NCI-H1048 (cell line): Measurements from ENCODE around the gene TMTC3.
"Not testable (repeated sequence)": the region's sequence is repeated elsewhere in the genome, so short reads cannot be mapped to it uniquely, and the experiment has no call there.

ENCODE experiments used
- DNase-seq: peaks from one replicate; lab custom pipeline; 2025; lab: John Stamatoyannopoulos, UW

TMTC3 gene

GRCh38 chr12:88166179-88166578 is 24.1 kb downstream of the TMTC3 start:
- DNase-seq, result no peak

GRCh38 chr12:88167384-88167783 is 25.3 kb downstream of the TMTC3 start:
- no peak for DNase-seq

DNA sequence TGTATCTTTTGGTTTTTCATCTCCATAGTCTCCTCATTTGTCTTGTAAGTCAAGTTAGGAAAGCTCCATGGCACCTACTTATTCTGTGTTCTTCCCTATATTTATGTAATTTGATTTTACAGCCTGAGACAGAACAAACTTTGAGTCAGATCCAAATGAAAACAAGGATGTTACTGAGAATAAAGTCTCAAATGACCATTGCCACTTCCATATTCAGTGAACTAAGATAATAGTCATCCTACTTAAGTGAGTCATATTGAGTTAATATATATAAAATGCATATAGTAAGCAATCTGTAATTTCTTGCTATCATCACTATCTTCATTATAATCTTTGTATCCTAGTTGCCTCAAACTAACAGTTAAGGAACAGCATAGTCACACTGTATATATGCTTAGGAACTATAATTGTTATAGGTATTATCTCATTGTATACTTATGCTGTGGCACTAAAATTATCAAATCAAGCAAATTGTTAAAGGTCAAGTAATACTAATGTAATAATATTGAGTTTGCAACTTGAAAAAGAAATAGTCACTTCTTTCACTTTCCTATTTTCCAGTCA is 30.8 kb downstream of the TMTC3 start:
- DNase-seq, result no peak

DNA sequence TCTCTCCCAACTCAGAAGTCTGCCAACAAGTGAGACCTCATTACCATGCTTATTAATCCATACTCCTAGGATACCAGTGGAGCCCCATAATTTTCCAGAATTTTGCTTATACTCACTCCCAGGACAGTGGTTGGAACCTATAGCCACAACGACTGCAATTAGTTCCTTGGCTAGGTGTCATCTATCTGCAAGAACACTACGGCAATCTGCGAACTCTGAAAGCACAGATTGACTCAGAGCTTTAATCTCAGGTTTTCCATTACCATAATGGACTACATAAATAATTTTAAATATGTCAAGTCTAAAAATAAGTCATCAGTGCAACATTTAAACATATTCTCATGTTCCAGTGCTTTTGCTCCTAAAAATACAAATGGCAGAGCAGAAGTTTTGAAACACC is 33.4 kb downstream of the TMTC3 start:
- no peak for DNase-seq

- DNase-seq, result no peak
These were observed 37.4 kb downstream of the TMTC3 start for GRCh38 chr12:88179436-88180014.

DNA sequence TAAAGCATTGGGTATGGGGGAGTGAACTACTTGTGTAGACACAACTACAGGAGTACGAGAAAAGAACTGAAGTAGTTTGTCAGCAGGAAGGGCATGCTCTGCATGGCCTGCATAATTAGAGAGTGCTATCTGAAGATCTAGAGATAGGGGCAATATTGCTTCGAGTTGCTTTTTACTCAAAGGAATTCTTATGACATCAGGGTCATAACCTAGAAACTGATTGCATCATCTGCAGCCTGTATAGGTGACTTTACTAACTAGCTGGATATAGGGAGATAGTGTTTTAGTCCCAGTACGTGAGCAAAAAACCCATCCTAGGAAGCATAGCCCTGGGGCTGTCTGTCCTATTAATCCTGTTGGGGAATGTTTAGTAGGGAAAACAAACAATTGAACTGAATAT is 39.8 kb downstream of the TMTC3 start:
- no peak for DNase-seq

- no peak for DNase-seq
These were observed 40.3 kb downstream of the TMTC3 start for GRCh38 chr12:88182416-88182815.

GRCh38 chr12:88184196-88184595 is 42.1 kb downstream of the TMTC3 start:
- DNase-seq, result no peak

GRCh38 chr12:88185279-88185678 is 43.2 kb downstream of the TMTC3 start:
- no peak for DNase-seq

- no peak for DNase-seq
These were observed 43.9 kb downstream of the TMTC3 start for GRCh38 chr12:88185988-88186387.

GRCh38 chr12:88187571-88187970 is 45.5 kb downstream of the TMTC3 start:
- no peak for DNase-seq

GRCh38 chr12:88188180-88188579 is 46.1 kb downstream of the TMTC3 start:
- no peak for DNase-seq

GRCh38 chr12:88192426-88192825 is 50.3 kb downstream of the TMTC3 start:
- DNase-seq, result no peak

DNA sequence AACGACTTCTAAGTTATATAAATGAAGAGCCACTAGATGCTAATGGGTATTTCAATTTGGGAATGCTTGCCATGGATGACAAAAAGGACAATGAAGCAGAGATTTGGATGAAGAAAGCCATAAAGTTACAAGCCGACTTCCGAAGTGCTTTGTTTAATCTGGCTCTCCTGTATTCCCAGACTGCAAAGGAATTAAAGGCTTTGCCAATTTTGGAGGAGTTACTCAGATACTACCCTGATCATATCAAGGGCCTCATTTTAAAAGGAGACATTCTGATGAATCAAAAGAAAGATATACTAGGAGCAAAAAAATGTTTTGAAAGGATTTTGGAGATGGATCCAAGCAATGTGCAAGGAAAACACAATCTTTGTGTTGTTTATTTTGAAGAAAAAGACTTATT is 52.8 kb downstream of the TMTC3 start:
- DNase-seq, result no peak

DNA sequence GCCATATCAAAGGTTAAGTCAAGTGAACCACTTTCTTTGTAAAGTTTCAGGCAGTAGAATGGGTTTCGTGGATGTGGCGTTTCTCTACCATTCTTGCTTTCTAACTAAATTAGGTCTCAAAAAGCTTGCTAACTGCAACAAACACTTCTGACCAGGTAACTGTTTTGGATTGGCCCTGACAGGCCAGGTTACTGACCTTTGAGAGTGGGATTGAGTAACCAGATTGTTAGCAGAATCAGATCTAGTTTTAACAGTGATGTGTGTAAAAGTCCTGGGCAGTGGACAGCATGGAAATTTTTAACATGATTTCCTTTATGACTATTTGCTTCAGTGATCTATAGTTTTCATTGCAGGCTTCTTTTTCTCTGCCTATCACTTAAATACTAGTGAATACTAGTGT is 57.9 kb downstream of the TMTC3 start:
- DNase-seq, result no peak

DNA sequence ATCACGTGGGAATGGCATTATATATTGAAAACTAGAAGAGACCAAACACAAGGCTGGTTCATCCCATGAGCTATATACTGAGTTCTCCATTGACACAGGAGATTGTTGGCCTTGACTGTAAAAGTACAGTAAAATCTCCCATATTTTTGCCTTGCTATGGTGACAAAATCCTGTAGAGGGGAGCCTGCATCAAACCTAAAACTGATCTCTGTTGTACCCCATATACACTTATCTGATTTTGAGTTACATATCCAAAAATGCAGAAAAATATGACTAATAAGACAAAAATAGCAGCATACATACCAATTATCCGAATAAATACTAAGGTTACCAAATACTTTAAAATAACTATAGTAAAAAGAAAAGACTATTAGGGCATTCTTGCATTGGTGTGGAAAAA is 60.4 kb downstream of the TMTC3 start:
- no peak for DNase-seq

GRCh38 chr12:88206601-88207000 is 64.5 kb downstream of the TMTC3 start:
- DNase-seq, result no peak

- DNase-seq, result no peak
These were observed 66.0 kb downstream of the TMTC3 start for GRCh38 chr12:88207921-88208620.

DNA sequence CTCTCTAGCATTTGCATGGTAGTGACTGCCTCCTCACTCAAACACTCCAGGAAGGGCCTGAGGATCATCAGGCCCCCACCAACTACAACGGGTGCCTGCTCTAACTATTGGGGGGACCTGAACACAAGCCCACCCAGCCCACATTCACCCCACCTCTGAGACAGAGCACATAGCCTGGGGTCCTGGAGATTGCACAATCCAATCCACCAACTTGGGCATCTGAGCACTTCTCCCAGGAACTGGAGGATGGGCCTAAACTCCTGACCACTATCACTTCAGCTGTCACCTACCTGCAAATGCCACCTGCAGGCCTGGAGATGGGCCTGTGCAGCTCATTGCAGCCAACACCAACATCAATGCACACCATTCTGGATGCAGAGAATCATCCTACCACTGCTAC is 66.6 kb downstream of the TMTC3 start:
- no peak for DNase-seq

GRCh38 chr12:88210311-88210710 is 68.2 kb downstream of the TMTC3 start:
- not testable (repeated sequence) for DNase-seq

DNA sequence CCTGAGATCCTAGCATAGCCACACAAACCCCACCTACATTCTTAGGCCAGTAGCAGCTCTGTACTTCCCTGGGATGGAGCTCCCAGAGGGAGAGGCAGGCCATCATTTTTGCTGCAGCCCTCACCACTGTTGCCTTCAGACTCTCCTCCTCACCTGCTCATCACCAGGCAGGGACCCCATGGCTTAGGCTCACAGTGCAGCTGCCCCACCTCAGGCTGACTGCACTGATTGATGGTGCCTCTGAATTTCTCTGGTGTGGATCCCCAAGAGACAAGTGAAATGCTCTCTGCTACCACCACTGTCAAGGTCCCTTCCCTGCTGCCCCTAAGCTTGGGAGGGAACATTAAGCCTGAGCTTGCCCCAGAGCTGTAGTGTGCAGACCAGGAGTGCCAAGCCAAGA is 76.2 kb downstream of the TMTC3 start:
- DNase-seq, result no peak

GRCh38 chr12:88219861-88220260 is 77.8 kb downstream of the TMTC3 start:
- no peak for DNase-seq

DNA sequence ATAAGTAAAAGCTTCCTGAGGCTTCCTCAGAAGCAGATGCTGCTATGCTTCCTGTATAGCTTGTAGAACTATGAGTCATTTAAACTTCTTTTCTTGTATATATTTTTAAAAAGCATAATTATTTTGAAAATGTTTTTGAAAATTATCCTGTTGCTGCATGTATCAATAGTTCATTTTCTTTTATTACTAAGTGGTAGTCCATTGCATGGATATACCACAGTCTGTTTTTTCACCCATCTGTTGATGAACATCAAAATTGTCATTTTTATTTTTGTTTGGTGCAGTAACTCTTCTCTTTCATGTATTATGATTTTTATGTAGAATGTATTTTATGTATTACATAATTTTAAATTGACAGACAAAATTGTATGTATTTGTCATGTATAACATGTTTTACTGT is 81.4 kb downstream of the TMTC3 start:
- no peak for DNase-seq

DNA sequence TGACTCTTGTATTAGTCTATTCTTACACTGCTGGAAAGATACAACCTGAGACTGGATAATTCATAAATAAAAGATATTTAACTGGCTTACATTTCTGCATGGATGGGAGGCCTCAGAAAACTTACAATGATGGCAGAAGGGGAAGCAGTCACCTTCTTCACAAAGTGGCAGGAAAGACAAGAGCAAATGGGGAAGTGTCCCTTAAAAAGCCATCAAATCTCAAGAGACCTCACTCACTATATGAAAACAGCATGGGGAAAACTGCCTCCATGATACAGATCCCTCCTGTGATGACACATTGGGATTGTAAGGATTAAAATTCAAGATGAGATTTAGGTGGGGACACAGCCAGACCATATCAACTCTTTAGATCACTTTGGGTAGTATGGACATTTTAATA is 83.7 kb downstream of the TMTC3 start:
- DNase-seq, result no peak
